Endothelial cell of umbilical vein (primary cell): ENCODE data around the gene KCP. TPM values are rescaled to one million over a fixed set of nuclear protein-coding genes. Genes with fewer than 3 reads are reported as not detected.
A peak's percentile ranks its signal among the peaks of the same experiment; 100 is the strongest.

Source experiments
- BruUV-seq: library from RNA; stranded (reverse); fragments of 400-500 nt; replicated peaks from 2 replicates; lab custom pipeline; 2021; lab: Mats Ljungman, UMichigan
- CTCF ChIA-PET: fragments of 300-600, 350-600 bp; sonication (Branson Sonifier 250); formaldehyde crosslinking; loops from one replicate; lab custom pipeline; 2021; ENCODE audit warnings: antibody characterized with exemption, inconsistent platforms; lab: Charles Lee
- POLR2A ChIA-PET: fragments of 300-600, 350-600 bp; sonication (Branson Sonifier 250); formaldehyde crosslinking; loops from one replicate; lab custom pipeline; 2021; ENCODE audit warnings: antibody characterized with exemption, inconsistent platforms; lab: Charles Lee
- DNase-seq: peaks from one replicate; pipeline ENCODE4 v3.0.0-alpha.2; 2011; ENCODE audit warnings: low read depth, low spot score
- FAIRE-seq: peaks from 2 replicates; lab custom pipeline; 2011; peaks lifted over from hg19 to GRCh38; lab: Jason Lieb, UNC
- H2AFZ ChIP-seq: 2 replicates; pipeline ENCODE4 v1.6.0; 2012; ENCODE audit warnings: low read depth, low read length, control low read depth, inconsistent platforms
- H3K27ac ChIP-seq: 2 replicates; pipeline ENCODE4 v1.5.1; 2011; ENCODE audit warnings: low read depth, mild to moderate bottlenecking, control low read depth, low read length, moderate library complexity; ENCODE audit not compliant: insufficient read depth
- H3K27me3 ChIP-seq, 2 experiments: 2 replicates each; pipeline versions ENCODE4 v1.6.0 to v1.6.1; 2011; ENCODE audit warnings: low read length in 2 of 2, mixed read lengths in 1 of 2; ENCODE audit not compliant: control insufficient read depth in 2 of 2, insufficient read depth in 2 of 2
- H3K36me3 ChIP-seq, 2 experiments: 2 replicates in 1 of 2; 3 replicates in 1 of 2; pipeline ENCODE4 v1.5.1; 2011; ENCODE audit warnings: low read length in 2 of 2, mild to moderate bottlenecking in 1 of 2, moderate library complexity in 1 of 2; ENCODE audit not compliant: control insufficient read depth in 2 of 2, insufficient read depth in 2 of 2; ENCODE audit errors: extremely low read depth in 1 of 2
- H3K4me1 ChIP-seq: 3 replicates; pipeline ENCODE4 v1.5.1; 2011; ENCODE audit warnings: mild to moderate bottlenecking, low read length; ENCODE audit not compliant: control insufficient read depth, insufficient read depth; ENCODE audit errors: extremely low read depth
- H3K4me2 ChIP-seq: 2 replicates; pipeline ENCODE4 v1.6.1; 2011; ENCODE audit warnings: low read length, control low read depth, mixed read lengths; ENCODE audit not compliant: insufficient read depth
- H3K4me3 ChIP-seq, 3 experiments: fragments of 200-600 bp in 1 of 3; sonication (generic), shearing (Covaris generic) in 1 of 3; replicated peaks in 1 of 3; 2 replicates each; pipeline ENCODE4 v1.5.1; 2011 to 2016; ENCODE audit warnings: control low read depth in 3 of 3, low read length in 3 of 3, mild to moderate bottlenecking in 2 of 3, inconsistent platforms in 1 of 3, low read depth in 1 of 3, moderate library complexity in 1 of 3; ENCODE audit not compliant: insufficient read depth in 1 of 3
- H3K79me2 ChIP-seq: 2 replicates; pipeline ENCODE4 v1.6.0; 2012; ENCODE audit warnings: low read length, inconsistent platforms; ENCODE audit not compliant: control insufficient read depth, insufficient read depth
- H3K9ac ChIP-seq: replicated peaks from 2 replicates; pipeline ENCODE3; 2011; ENCODE audit warnings: low read length, control low read depth; ENCODE audit not compliant: insufficient read depth; ENCODE audit errors: extremely low read depth
- H3K9me1 ChIP-seq: replicated peaks from 3 replicates; pipeline ENCODE4 v1.6.0; 2011; ENCODE audit warnings: mild to moderate bottlenecking, low read length; ENCODE audit not compliant: control insufficient read depth, insufficient read depth; ENCODE audit errors: extremely low read depth
- H3K9me3 ChIP-seq: replicated peaks from 2 replicates; pipeline ENCODE4 v1.5.1; 2012; ENCODE audit warnings: low read length, inconsistent platforms; ENCODE audit not compliant: control insufficient read depth, insufficient read depth
- H4K20me1 ChIP-seq: replicated peaks from 2 replicates; pipeline ENCODE3; 2011; ENCODE audit warnings: mild to moderate bottlenecking, low read length; ENCODE audit not compliant: control insufficient read depth, insufficient read depth; ENCODE audit errors: extremely low read depth
- EZH2 ChIP-seq: IDR thresholded peaks from 2 replicates; pipeline ENCODE4 v1.6.1; 2012; ENCODE audit warnings: borderline replicate concordance, low read depth, mild to moderate bottlenecking, moderate library complexity, low read length, inconsistent platforms; ENCODE audit not compliant: severe bottlenecking
- FOS ChIP-seq: IDR thresholded peaks from 2 replicates; pipeline ENCODE4 v1.6.1; 2011; ENCODE audit warnings: mild to moderate bottlenecking, low read length, moderate library complexity, borderline replicate concordance; ENCODE audit not compliant: insufficient read depth
- GATA2 ChIP-seq: IDR thresholded peaks from 2 replicates; pipeline ENCODE4 v1.7.0; 2011; ENCODE audit warnings: low read depth, mild to moderate bottlenecking, moderate library complexity, mixed read lengths, low read length; ENCODE audit not compliant: insufficient read length, insufficient read depth
- JUN ChIP-seq: IDR thresholded peaks from 2 replicates; pipeline ENCODE4 v1.6.1; 2011; ENCODE audit warnings: borderline replicate concordance, low read depth; ENCODE audit not compliant: insufficient read length, insufficient read depth
- MAX ChIP-seq: IDR thresholded peaks from 2 replicates; pipeline ENCODE4 v1.6.1; 2011; ENCODE audit not compliant: insufficient read depth, insufficient read length
- MYC ChIP-seq: IDR thresholded peaks from one replicate; pipeline ENCODE4 v1.6.1; 2011; ENCODE audit warnings: mild to moderate bottlenecking, low read depth, low read length
- POLR2A ChIP-seq: IDR thresholded peaks from 2 replicates; pipeline ENCODE4 v1.6.1; 2012; ENCODE audit warnings: low read depth, mild to moderate bottlenecking, control low read depth, low read length
- POLR2AphosphoS5 ChIP-seq: IDR thresholded peaks from 2 replicates; pipeline ENCODE4 v1.6.1; 2012; ENCODE audit warnings: low read depth, mild to moderate bottlenecking, control low read depth, low read length, moderate library complexity; ENCODE audit not compliant: insufficient read depth
- dilution Hi-C: fragments of 300-500 bp; cut with MboI; formaldehyde crosslinking; loops from one replicate; pipeline ENCODE4 v1.15.0; 2019; ENCODE audit warnings: low sequenced_read_pairs; ENCODE audit not compliant: extremely low pct_ligation_motif_present
- intact Hi-C: fragments of 100-400 bp; cut with micrococcal nuclease; formaldehyde crosslinking; loops from one replicate; pipeline ENCODE4 v1.10.0; 2022
- polyA plus RNA-seq, 4 experiments: library from polyadenylated mRNA; depleted of rRNA in 3 of 4; stranded (reverse) in 3 of 4; unstranded in 1 of 4; fragments of >200 nt; gene quantifications; 2 replicates each; pipeline versions ENCODE4 v1.2.1 to v1.2.3, GENCODE V29; 2011 to 2012; ENCODE audit warnings: missing spikeins in 1 of 4
- total RNA-seq: library from RNA; stranded (reverse); gene quantifications from 2 replicates; pipeline ENCODE4 v1.2.3, GENCODE V29; 2021
- TF ChIP-seq, protein P1 (sequence below), 2 donors: IDR thresholded peaks; 1 replicate in 1 of 2; 2 replicates in 1 of 2; pipeline ENCODE4 v1.5.1; 2011; ENCODE audit warnings: low read length in 2 of 2, mild to moderate bottlenecking in 2 of 2, moderate library complexity in 2 of 2, control low read depth in 1 of 2, inconsistent platforms in 1 of 2, low read depth in 1 of 2; ENCODE audit not compliant: insufficient read depth in 1 of 2; ENCODE audit errors: extremely low read depth in 1 of 2

KCP gene
- total and polyA plus RNA-seq, 2 donors (not counting 3 experiments of a cell fraction or from before 2014, with no cell fraction given) = not detected

GRCh38 chr7:128829391-128830166 lies 80.9 kb downstream of the KCP start:
- Histone ChIP-seq H3K9me3 (no peaks in the 10 kb centered on the region), H3K27me3 (no peaks in the 10 kb centered on the region), H3K9ac (peak overlapping the region; percentile 5), H3K4me3 (peak overlapping the region in 2 of 3 experiments; percentile 2 to 54), H3K79me2 (peaks cover 27% of the 10 kb centered on the region), H3K9me1 (no peaks in the 10 kb centered on the region), H3K36me3 (no peaks in the 10 kb centered on the region), H3K27ac (peak overlapping the region; percentile 15), H2AFZ (peak overlapping the region; percentile 24), H4K20me1 (no peaks in the 10 kb centered on the region), H3K4me2 (peak overlapping the region; percentile 43), H3K4me1 (peaks cover 42% of the 10 kb centered on the region)
- ChIA-PET POLR2A (no interaction called here), CTCF (interaction anchor here (0.6 to 3.0 kb wide), 3 partner anchors 12 to 119 kb away, joined by 3 to 12 read pairs (median 3); no protein-coding TSS in a partner anchor)
- BruUV-seq = no TSS peak
- intact Hi-C loops = loop anchor here (1.0 to 5.0 kb wide), 2 partner anchors 90 to 1313 kb away; partner anchors contain the start of gene CALU
- DNase-seq = peak; percentile 65
- FAIRE-seq = peak; percentile 67
- TF ChIP-seq MYC (no peak), MAX (no peak), EZH2 (no peak), JUN (no peak), FOS (peak; percentile 82), POLR2A (no peak), GATA2 (peak; percentile 15), POLR2AphosphoS5 (no peak)
- TF ChIP-seq, protein P1, sequence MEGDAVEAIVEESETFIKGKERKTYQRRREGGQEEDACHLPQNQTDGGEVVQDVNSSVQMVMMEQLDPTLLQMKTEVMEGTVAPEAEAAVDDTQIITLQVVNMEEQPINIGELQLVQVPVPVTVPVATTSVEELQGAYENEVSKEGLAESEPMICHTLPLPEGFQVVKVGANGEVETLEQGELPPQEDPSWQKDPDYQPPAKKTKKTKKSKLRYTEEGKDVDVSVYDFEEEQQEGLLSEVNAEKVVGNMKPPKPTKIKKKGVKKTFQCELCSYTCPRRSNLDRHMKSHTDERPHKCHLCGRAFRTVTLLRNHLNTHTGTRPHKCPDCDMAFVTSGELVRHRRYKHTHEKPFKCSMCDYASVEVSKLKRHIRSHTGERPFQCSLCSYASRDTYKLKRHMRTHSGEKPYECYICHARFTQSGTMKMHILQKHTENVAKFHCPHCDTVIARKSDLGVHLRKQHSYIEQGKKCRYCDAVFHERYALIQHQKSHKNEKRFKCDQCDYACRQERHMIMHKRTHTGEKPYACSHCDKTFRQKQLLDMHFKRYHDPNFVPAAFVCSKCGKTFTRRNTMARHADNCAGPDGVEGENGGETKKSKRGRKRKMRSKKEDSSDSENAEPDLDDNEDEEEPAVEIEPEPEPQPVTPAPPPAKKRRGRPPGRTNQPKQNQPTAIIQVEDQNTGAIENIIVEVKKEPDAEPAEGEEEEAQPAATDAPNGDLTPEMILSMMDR (IDR thresholded peaks at IDR 0.05; ENCODE audit: extremely low read depth in 1 of 2, insufficient read depth in 1 of 2, low read depth in 1 of 2, low read length in 2 of 2) = no peak
- dilution Hi-C loops = no loop called here
